Heart right ventricle (tissue), 16 donors: ENCODE data around the gene FZD2. TPM values are rescaled to one million over a fixed set of nuclear protein-coding genes. Genes with fewer than 3 reads are reported as not detected.

ENCODE experiments used
- ATAC-seq, 8 donors: fragments of 200-7000 bp; cut with Tn5 transposase; one replicate each; pipeline ENCODE4 v1.9.1; 2020; ENCODE audit warnings: mild to moderate bottlenecking in 8 of 8, moderate library complexity in 8 of 8, moderate number of reproducible peaks in 1 of 8
- DNase-seq, 2 donors: peaks; one replicate each; pipeline ENCODE4 v3.0.0-alpha.2; 2020
- H3K27ac ChIP-seq, 10 donors: fragments of 200-600 bp; sonication (generic) in 2 of 10; one replicate each; pipeline versions ENCODE4 v1.5.0 to v1.8.0; 2020 to 2022; ENCODE audit warnings: mild to moderate bottlenecking in 3 of 10
- H3K27me3 ChIP-seq, 7 donors: fragments of 200-600 bp; one replicate each; pipeline ENCODE4 v1.8.0; 2021 to 2022; ENCODE audit warnings: mild to moderate bottlenecking in 2 of 7
- H3K36me3 ChIP-seq, 9 donors: fragments of 200-600 bp; sonication (generic) in 1 of 9; one replicate each; pipeline versions ENCODE4 v1.5.0 to v1.8.0; 2020 to 2022; ENCODE audit warnings: mild to moderate bottlenecking in 2 of 9
- H3K4me1 ChIP-seq, 9 donors: fragments of 200-600 bp; sonication (generic) in 1 of 9; one replicate each; pipeline versions ENCODE4 v1.5.0 to v1.8.0; 2020 to 2022; ENCODE audit warnings: mild to moderate bottlenecking in 4 of 9
- H3K4me3 ChIP-seq, 10 donors: fragments of 200-600 bp; sonication (generic) in 2 of 10; one replicate each; pipeline versions ENCODE4 v1.5.0 to v1.8.0; 2020 to 2022; ENCODE audit warnings: mild to moderate bottlenecking in 7 of 10, moderate library complexity in 2 of 10
- H3K9me3 ChIP-seq, 11 donors: fragments of 200-600 bp in 10 of 11; sonication (generic) in 2 of 11; one replicate each; pipeline versions ENCODE4 v1.5.0 to v1.8.0; 2013 to 2022; ENCODE audit warnings: mild to moderate bottlenecking in 2 of 11, control low read depth in 1 of 11, moderate library complexity in 1 of 11
- CTCF ChIP-seq, 9 donors: fragments of 200-600 bp; sonication (generic) in 2 of 9; IDR thresholded peaks; one replicate each; pipeline versions ENCODE4 v1.5.0 to v1.8.0; 2021 to 2022; ENCODE audit warnings: antibody characterized with exemption in 9 of 9, mild to moderate bottlenecking in 5 of 9, moderate library complexity in 1 of 9
- WGBS, 2 donors: extraction: QIAGEN DNeasy Blood & Tissue Kit; methylation state at CpG; one replicate each; pipeline ENCODE4 v1.1.7; 2013; ENCODE audit warnings: inconsistent platforms in 1 of 2; 5-methylcytosine and 5-hydroxymethylcytosine counted together
- intact Hi-C, 10 donors: fragments of 100-400 bp; cut with DNase I; formaldehyde crosslinking; loops; one replicate each; pipeline versions ENCODE4 v1.11.1 to v1.14.2; 2022
- polyA plus RNA-seq, 2 donors: library from polyadenylated mRNA; stranded (reverse); fragments of 200-250 nt; gene quantifications; one replicate each; pipeline ENCODE4 v1.2.3, GENCODE V29; 2013
- total RNA-seq, 10 donors: library from RNA; stranded (reverse); fragmentation: NEBNext Ultra II Directional in 3 of 10; extraction: Animal tissue kit (Norgen Biotek cat#: 25700) in 3 of 10; gene quantifications; one replicate each; pipeline versions ENCODE4 v1.2.1 to v1.2.4, GENCODE V29; 2021 to 2023
- donor health status: Arrhythmogenic right ventricular cardiomyopathy.
- donor health status: ischemic (EF 13 %, LVEDD 7.1; RV severe dilation, severe dysfunction).
- donor health status: healthy with polysubstance abuse.
- donor health status: DM: no; HTN: yes; CAD: no.
- donor health status: DM: no; HTN: no; CAD: no.
- donor health status: ischemic (EF 25% LVEDD 6.9; RV normal size, moderate dysfunction).
- donor health status: ischemic (EF 25% LVEDD 5.7; RV mildly dilated, moderate dysfunction).
- donor health status: healthy.
- donor health status: DM: yes; HTN: yes; CAD: no.
- donor health status: Ischemic cardiomyopathy.
- donor health status: ischemic (EF 35%, LVEDD 5.7; RV mildly dilated, moderate dysfunction).
- donor health status: nonischemic (EF 11% LVEDD 7.7; RV severe dilation, severe dysfunction).
- donor health status: DM: yes; HTN: yes; CAD: no.
- donor health status: PGD.
- donor health status: ischemic (EF 29% LVEDD 5.4; RV normal size, mild dysfunction).
- donor health status: nonischemic (EF 23%, LVEDD 6.1; RV moderate dilation, normal function).

The FZD2 gene
- total and polyA plus RNA-seq, 12 donors: 0.92 to 6.9 (median 3.2) TPM

DNA sequence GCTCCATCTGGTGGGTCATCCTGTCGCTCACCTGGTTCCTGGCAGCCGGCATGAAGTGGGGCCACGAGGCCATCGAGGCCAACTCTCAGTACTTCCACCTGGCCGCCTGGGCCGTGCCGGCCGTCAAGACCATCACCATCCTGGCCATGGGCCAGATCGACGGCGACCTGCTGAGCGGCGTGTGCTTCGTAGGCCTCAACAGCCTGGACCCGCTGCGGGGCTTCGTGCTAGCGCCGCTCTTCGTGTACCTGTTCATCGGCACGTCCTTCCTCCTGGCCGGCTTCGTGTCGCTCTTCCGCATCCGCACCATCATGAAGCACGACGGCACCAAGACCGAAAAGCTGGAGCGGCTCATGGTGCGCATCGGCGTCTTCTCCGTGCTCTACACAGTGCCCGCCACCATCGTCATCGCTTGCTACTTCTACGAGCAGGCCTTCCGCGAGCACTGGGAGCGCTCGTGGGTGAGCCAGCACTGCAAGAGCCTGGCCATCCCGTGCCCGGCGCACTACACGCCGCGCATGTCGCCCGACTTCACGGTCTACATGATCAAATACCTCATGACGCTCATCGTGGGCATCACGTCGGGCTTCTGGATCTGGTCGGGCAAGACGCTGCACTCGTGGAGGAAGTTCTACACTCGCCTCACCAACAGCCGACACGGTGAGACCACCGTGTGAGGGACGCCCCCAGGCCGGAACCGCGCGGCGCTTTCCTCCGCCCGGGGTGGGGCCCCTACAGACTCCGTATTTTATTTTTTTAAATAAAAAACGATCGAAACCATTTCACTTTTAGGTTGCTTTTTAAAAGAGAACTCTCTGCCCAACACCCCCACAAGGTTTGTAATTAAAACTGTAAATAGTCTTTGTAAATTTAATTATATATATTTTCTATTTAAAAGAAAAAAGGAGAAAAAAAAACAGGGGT lies 1.7 kb downstream of the FZD2 start:
- intact Hi-C loops: loop anchor here in 1 of 10 donors (5.0 kb wide), 1 partner anchor 68 kb away; no protein-coding TSS in a partner anchor
- H3K27me3 ChIP-seq: peaks cover 0 to 48% (median 18%) of the 10 kb centered on the region in 7 donors
- 47% methylated on average over 74 of the region's 74 CpGs for WGBS, 2 donors
- no peaks in the 10 kb centered on the region for H3K9me3 ChIP-seq
- DNase-seq (no peak), ATAC-seq (no peak)
- TF ChIP-seq CTCF (IDR thresholded peaks at IDR 0.05): no peak
- peak overlapping the region in 3 of 10 donors; percentile 16 to 39 (median 16) for H3K27ac ChIP-seq
- peak overlapping the region in 5 of 10 donors; percentile 55 to 69 (median 67) for H3K4me3 ChIP-seq
- H3K36me3 ChIP-seq: no peaks in the 10 kb centered on the region
- H3K4me1 ChIP-seq: peaks cover 0 to 32% (median 12%) of the 10 kb centered on the region in 9 donors

DNA sequence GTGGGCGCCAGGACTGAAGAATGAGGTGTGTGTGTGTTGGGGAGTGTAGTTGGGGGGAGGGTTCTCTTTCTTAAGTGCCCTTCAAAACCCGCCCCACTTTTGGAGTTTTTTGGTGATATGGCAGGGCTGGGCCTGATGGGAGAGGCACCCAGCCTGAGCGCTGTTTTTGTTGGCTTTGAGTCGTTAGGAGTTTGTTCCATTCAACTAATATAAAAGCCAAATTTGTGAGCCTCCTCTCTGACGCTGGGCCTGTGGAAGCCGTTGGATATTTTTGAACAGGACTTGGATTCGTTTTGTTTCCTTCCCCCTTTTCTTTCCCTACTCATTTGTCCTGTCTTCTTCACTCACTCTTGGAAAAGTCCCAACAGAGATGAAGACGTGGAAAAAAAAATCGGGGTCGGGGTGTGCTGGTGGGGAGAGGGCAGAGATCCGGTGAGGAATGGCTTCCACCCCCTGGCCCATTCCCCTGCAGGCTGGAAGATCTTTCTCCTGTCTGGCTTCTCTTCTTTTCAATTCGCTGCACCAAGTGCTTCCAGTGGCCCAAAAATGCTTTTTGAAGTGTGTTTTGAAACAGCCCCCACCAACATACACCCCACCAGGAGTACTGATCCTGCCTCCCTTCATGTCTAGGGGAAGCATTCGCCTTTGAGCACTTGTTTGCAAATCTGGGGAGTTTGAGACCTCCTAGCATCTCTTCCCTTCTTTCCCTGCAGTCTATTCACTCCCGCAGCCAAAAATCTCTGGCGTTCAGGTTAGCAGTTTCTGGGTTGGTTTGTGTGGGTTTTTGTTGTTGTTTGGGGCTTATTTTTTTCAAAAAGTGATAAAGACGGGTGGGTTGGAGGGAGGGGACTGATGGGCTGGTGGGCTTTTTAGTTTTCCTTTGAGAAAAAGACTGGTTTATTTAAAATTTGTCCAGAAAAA lies 2.6 kb downstream of the FZD2 start:
- Histone ChIP-seq H3K27ac (peak overlapping the region in 3 of 10 donors; percentile 16 to 39 (median 16)), H3K27me3 (peaks cover 0 to 48% (median 16%) of the 10 kb centered on the region in 7 donors), H3K9me3 (peaks cover 0 to under 1% (median 0%) of the 10 kb centered on the region in 11 donors), H3K36me3 (no peaks in the 10 kb centered on the region), H3K4me1 (peaks cover 0 to 32% (median 12%) of the 10 kb centered on the region in 9 donors), H3K4me3 (peak overlapping the region in 5 of 10 donors; percentile 24 to 69 (median 55))
- 41 to 42% methylated on average over 16 of the region's 16 CpGs for WGBS, 2 donors
- no peak for DNase-seq
- intact Hi-C loops: loop anchor here in 1 of 10 donors (5.0 kb wide), 1 partner anchor 67 kb away; no protein-coding TSS in a partner anchor
- TF ChIP-seq CTCF (IDR thresholded peaks at IDR 0.05): no peak
- no peak for ATAC-seq

DNA sequence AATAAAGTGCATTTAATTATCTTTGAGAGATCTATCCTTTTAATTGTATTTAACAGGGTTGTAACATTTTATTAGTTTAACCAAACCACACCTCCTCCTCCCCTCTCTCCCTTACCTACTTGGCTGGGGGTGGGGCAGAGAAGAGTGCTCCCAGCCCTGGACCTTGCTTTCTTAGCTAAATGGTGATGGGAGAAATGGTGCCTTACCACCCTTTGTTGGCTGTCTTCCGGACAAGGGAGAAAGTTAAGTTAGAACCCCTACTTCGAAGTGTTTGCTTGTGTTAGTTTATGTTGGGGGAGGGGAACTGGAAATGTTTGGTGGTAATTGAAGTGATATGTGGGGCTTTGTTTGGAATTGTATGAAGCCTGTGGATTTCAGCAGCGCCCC lies 3.9 kb downstream of the FZD2 start:
- 53 to 59% methylated on average over 3 of the region's 3 CpGs for WGBS, 2 donors
- intact Hi-C loops: no loop called here
- peaks cover 0 to 14% (median 0%) of the 10 kb centered on the region in 11 donors for H3K9me3 ChIP-seq
- no peak for ATAC-seq
- H3K4me3 ChIP-seq: no peak overlapping the region
- peaks cover 0 to 26% (median 10%) of the 10 kb centered on the region in 9 donors for H3K4me1 ChIP-seq
- TF ChIP-seq CTCF (IDR thresholded peaks at IDR 0.05): no peak
- DNase-seq: no peak
- no peak overlapping the region for H3K27ac ChIP-seq
- no peaks in the 10 kb centered on the region for H3K36me3 ChIP-seq
- peaks cover 0 to 35% (median 14%) of the 10 kb centered on the region in 7 donors for H3K27me3 ChIP-seq

GRCh38 chr17:44564429-44564828 lies 7.1 kb downstream of the FZD2 start:
- Histone ChIP-seq H3K4me3 (no peak overlapping the region), H3K36me3 (no peaks in the 10 kb centered on the region), H3K27ac (no peak overlapping the region), H3K27me3 (peaks cover 0 to 13% (median 0%) of the 10 kb centered on the region in 7 donors), H3K9me3 (peaks cover 0 to 16% (median 0%) of the 10 kb centered on the region in 11 donors), H3K4me1 (peaks cover 0 to 13% (median 0%) of the 10 kb centered on the region in 9 donors)
- intact Hi-C loops: no loop called here
- WGBS, 2 donors: 67 to 75% methylated on average over 7 of the region's 7 CpGs
- TF ChIP-seq CTCF (IDR thresholded peaks at IDR 0.05): no peak
- DNase-seq: no peak
- ATAC-seq: no peak
